D341Med (cell line): Measurements from ENCODE around the gene ANKZF1.
"Not testable (repeated sequence)": the region's sequence is repeated elsewhere in the genome, so short reads cannot be mapped to it uniquely, and the experiment has no call there.

Experiments used
- DNase-seq: peaks from one replicate; pipeline ENCODE4 v3.0.0; 2012; ENCODE audit warnings: low spot score

The ANKZF1 gene

DNA sequence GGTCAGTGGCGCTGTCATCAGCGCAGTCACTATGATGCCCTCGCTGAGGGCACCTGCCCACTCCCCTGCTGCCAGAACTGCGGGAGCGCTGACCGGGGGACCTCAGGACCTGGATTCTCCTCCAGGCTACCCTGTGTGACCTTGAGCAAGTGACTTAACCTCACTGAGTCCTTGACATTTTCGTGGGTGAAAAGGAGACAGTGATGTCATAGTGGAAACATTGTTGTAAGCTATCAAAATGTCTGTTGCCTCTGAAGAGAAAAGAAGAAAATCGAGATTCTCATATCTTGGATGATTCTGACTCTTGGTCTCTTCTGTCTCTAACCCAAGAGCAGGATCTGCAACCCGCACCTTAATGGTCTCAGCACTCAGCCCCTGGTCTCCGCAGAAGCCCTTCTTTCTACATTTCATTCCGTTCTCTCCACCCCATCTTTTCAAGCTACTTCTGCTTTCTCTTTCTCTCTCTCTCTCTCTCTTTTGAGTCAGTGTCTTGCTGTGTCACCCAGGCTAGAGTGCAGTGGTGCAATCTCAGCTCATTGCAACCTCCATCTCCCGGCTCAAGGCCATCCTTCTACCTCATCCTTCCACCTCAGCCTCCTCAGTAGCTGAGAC, 25.1 kb downstream of the ANKZF1 start:
- DNase-seq: no peak

DNA sequence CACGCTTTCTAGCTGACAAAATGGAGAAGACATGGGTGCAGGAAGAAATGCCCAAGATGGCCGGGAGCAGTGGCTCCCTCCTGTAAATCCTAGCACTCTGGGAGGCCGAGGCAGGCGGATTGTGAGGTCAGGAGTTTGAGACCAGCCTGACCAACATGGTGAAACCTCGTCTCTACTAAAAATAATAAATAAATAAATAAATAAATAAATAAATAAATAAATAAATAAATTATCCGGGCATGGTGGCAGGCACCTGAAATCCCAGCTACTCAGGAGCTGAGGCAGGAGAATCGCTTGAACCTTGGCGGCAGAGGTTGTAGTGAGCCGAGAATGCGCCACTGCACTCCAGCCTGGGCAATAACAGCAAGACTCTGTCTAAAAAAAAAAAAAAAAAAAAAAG, 29.3 kb downstream of the ANKZF1 start:
- not testable (repeated sequence) for DNase-seq

DNA sequence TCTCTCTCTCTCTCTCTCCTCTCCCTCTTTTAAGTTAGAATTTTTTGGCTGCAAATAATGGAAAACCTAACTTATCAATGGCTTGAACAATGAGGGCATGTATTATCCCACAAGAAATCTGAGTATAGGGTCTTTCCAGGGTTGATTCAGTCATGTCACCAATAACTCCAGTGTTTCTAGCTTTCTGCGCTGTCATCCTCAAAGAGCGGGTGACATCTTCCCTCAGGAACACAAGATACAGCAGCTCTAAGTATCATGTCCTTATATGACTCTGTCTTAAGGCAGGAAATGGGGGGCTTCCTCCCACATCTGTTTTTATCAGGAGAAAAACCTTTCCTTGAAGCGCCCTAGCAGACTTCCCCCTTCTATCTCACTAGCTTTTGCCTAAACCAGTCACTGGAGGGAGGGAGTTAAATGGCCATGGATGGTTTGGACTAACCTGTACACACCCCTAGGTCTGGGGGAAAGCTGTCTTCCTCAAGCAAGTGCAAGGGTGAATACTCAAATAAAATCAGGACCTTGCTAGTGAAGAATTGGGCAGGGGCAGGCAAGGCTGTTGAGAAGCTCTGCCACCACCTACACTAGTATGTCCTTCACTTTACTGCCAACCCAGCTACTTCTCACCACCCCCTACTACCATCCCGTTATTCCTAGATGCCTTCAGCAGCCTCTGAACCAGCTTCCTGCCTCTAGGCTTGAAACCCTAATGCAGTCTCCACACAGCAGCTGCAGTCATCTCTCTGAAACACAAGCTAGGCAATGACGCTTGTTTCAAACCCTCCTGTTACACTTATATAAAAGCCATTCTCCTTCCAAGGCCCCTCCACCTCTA, 31.6 kb downstream of the ANKZF1 start:
- DNase-seq: no peak

DNA sequence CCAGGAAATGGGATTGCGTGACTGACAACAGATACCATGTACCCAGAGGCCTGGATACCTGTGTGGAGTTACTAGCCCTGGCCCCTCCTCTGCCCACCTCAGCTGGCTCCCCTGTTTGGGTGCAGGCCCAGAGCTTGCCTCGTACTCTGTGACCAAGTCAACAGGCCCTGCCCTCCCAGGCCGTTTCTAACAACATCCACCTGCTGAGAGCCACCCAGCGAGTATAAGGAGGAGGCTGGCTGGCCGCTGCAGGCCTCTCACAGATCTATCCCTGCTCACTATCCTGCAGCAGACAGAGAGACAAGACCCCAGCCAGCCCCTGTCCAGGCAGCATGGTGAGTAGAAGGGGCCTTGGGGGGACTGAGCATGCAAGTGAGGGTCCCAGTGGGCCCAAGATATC, 36.6 kb downstream of the ANKZF1 start:
- no peak for DNase-seq

DNA sequence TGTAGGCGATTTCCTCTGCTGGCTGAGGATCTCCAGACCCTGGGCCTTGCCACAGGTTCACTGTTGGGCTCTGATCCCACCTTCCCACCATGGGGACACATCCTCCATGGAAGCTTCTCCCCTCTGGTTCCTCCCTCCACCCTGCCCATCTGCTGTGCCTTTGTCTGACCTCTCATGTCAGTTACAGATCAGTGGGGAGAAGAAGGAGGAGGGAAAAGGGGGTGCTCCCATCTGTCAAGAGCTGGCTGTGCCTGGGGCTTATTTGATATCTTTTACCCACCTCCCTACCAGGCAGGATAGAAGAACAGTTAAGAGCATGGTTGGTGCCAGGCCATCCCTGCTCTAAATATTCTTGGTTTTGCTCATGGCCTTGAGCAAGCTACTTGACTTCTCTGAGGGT, 37.3 kb downstream of the ANKZF1 start:
- DNase-seq: no peak

DNA sequence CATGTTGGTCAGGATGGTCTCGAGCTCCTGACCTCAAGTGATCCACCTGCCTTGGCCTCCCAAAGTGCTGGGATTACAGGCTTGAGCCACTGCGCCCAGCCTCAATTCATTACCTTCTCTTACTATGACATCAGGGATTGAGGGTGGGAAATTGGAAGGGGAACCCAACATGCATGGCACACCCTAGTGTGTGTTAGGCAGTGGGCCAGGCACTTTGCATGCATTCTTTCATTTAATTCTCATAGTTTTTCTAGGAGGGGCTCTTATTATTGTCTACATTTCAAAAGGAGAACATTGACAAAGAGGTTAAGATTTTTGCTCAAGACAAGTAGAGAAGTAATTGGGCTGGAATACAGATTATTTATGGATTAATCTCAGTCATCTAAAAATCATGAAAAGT, 38.7 kb downstream of the ANKZF1 start:
- DNase-seq: no peak

DNA sequence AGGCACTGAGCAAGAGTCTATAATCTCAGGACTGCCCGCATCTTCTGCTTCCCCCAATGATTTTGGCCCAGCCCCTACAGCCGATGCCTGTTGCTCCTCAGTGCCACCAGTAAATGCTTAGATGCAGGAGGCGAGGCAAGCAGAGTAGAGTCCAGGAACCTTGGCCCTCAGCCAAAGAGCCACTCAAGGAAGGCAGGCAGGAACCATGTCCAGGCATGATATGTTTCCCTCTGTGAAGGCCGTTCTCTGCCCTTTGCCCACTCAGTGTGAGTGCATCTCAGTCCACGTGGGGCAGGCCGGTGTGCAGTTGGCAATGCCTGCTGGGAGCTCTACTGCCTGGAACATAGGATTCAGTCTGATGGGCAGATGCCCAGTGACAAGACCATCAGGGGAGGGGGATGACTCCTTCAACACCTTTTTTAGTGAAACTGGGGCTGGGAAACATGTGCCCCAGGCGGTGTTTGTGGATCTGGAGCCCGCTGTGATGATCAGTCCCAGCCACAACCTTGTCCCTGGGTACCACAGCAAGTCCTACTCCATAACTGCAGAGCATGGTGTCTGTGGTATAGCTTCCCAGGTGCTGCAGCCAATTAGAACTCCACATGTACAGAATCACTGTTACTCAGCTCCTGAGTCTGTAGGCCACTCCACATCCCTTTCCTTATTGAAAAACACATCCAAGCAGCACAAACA, 39.9 kb downstream of the ANKZF1 start:
- no peak for DNase-seq

DNA sequence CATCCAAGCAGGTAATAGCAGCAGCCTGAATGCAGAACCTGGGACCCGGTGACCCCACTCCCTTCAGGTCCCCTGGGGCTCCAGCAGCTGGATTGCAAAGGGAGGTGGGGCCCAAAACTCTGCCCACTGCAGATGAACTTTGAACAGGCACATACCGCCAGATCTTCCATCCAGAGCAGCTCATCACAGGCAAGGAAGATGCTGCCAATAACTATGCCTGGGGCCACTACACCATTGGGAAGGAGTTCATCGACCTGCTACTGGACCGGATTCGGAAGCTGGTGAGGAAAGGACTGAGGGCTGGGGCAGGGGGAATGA, 40.4 kb downstream of the ANKZF1 start:
- no peak for DNase-seq

DNA sequence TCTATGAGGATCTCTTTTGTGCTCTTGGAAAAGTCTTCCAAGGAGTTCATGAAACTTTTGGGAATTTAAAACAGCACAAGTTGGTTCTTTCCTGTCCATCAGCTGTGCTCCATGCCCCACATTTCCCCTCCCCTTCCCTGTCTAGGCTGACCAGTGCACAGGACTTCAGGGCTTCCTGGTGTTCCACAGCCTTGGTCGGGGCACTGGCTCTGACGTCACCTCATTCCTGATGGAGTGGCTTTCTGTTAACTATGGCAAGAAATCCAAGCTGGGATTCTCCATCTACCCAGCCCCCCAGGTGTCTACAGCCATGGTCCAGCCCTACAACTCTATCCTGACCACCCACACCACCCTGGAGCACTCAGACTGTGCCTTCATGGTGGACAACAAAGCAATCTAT, 41.4 kb downstream of the ANKZF1 start:
- no peak for DNase-seq

DNA sequence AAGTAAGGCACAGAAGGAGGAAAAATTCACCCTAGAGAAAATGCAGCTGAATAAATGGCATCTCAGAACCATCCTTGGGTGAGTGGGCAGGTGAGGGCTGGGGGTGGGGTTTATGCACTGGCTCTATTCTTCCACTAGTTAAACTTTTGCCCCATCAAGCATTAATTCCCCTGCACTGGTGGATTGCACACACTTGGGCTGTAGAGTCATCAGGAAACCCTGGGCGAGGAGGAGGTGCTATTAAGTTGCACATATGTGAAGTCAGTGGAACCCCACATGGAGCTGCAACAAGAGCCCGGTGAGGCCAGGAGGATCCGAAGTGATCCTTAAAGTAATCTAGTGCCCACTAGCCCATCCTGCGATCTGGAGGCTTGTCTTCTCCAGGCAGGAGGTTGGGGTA, 42.8 kb downstream of the ANKZF1 start:
- DNase-seq: no peak

DNA sequence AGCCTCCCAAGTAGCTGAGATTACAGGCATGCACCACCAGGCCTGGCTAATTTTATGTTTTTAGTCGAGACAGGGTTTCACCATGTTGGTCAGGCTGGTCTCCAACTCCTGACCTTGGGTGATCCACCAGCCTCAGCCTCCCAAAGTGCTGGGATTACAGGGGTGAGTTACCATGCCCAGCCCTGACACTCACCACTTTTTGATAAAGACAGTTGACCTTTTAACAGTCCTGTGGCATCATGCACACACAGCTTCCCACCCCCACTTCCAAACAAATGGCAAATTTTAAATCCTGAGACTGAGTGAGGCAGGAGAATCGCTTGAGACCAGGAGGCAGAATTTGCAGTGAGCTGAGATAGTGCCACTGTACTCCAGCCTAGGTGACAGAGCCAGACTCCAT, 43.4 kb downstream of the ANKZF1 start:
- DNase-seq: no peak

DNA sequence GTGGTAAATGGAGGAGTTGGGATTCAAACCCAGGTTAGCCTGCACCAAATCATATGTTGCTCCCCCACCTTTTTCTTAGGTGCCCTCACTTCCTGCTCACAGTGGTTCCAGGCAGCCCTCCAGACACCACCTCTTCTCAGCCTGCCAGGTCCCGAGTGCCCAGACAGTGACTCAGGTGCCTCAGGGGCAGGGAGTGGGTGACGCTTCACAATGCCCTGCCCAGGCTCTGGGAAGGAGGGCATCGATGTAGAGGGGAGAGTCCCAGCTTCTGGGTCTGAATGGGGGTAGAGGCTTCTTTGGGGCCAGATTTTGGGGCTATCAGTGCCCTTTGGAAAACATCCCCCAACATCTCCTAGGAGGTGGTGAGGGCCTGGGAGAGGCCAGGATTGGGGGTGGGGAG, 44.3 kb downstream of the ANKZF1 start:
- no peak for DNase-seq

DNA sequence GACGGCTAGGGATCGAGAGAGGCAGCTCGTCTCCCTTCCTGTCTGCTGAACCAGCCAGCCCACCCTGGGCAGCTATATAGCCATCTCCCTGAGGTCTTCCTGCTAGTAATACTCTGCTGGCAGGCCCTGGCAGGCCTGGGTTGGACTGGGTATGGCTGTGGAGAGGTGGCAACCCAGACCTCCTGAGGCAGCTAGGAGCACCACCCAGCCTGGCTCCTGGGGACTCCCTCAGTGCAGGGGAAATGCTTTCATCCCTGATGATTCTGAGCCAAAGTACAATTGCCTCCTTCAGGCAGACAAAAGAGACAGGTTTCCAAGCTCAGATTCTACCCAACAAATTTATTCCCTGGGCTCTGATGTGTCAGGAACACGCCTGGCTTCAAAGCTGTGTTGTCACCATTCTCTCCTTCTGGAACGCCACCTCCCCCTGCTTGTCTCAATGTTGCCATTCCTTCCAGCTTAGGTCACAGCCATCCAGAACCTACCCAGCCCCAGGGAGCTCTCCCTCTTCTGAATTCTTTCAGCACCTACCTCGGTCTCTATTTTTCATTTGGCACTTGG, 44.8 kb downstream of the ANKZF1 start:
- DNase-seq: no peak

DNA sequence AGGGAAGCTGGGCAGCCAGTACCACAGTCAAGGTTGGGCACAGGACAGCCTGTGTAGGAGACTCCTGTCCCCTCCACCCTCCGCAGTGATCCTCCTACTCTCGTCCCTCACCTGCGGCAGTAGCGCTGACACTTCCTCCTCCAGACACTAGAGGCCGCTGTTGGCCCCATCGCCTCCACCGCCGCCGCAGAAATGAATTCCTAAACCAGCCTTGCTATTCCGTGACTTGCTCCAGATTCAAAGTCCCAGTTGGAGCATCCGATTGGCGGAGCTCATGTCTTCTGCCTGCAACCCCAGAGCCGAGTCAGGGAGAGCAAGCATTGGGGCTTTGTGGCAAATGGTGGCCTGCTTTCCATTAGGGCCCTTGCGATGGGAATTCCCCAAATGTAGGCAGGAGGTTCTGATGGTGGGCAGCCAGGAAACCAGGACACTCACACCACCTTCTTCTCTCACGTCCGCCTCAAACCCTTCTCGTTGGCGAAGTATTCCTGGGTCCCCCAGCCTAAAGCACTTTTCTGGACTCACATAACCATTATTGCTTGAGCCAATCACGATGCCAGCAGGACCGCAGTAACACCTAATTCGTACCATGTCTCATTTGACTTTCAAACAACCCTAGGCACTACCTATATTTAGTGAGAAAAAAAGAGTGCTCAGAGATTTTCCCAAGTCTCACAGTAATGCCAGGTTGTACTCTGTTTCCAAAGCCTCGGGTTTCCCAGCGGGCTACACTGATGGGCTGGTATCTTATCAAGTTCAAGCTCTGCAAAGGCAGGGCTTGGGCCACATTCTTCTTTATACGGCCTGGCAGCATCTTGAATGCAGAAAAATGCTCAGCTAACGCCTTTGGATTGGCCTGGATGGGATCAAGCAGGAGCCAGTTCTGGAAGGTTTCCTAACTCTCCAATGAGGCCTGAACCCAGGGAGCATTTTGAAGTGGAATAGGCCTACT, 48.4 kb downstream of the ANKZF1 start:
- peak; percentile 83 for DNase-seq

DNA sequence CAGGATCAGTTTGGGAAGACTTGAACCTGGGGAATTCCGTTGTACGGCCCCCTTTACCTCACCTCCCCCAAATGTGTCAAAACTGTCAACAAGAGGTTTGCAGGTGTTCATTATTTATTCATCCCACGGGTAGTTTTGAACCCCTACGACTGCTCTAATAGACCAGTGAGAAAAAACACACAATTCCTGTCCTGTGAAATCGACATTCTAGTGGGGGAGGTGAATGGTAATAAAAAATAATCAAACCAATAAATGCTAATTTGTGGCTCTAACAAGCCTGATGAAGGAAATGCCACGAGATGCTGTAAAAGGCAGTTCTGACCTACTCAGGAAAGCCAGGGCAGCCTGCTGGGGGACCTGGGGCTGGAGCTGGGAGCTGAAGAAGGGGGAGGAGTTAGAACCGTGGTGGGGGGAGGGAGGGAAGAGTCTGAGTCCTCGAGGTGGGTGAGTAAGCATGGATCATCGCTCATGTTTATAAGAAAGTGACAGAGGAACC, 49.1 kb downstream of the ANKZF1 start:
- no peak for DNase-seq

DNA sequence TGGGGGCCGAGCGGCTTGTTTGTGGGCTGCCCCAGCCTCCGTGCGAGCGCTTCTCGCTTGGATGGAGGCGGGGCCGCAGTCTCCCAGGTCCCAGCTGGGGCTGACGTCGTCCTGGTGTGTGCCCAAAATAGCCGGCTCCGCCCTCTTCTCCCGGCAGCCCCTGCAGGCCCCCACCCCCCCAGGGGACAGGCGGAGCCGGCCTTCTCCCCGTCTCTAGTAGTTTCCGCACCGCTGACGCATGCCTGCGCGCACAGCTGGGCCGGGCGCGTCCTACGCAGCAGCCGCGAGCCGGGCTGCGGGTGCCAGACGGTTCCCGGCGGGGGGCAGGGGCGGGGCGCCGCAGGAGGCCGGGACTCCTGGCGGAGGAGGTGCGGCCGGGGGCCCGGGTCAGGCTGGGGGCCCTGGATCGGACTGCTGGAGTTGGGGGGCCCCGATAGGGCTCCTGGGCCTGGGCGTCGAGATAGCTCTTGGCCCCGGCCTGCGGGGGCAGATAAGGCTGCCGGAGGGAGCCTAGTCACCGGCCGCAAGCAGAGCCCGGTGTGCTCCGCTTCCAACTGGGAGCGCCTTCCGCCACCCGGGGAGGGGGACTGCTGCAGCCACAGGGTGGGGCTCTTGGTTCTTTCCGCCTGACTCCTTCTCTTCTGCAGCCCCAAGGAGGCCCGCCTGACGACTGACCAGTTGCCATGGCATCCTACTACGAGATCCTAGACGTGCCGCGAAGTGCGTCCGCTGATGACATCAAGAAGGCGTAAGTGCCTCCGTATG, 49.7 kb downstream of the ANKZF1 start, which contains the start of gene DNAJB2:
DNAJB2 (plus strand) TSS at position 216 of the 765 bp plus-strand sequence; CDS start at position 684, 468 bp downstream.
- peak; percentile 98 for DNase-seq

DNA sequence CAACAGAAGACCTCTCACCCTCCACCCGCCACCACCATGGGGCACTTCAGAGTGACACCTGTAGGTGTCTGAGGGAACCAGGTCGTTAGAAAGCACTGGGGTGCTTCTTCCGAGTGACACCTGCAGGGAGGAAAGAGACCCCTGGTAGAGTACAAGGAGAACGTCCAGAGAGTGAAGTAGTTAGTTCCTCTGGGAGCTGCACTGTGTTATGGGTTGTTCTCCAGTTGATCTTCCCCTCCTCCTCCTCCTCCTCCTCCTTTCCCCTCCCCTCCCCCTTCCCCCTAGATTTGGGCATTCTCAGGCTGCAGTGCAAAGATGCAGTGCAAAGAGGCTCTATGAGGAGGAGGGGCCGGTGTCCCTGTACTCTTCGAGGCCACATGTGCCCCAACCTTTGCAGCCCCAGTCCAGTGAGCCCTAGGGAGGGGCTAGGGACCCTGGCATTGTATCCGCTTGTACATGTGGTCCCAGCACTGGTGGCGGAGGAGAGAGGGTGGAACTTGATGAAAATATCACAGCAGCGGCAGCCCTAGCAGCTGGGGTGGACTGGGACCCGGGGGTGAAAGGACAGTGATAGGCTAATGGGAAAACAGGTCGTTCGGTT, 50.4 kb downstream of the ANKZF1 start:
- DNase-seq: peak; percentile 37

DNA sequence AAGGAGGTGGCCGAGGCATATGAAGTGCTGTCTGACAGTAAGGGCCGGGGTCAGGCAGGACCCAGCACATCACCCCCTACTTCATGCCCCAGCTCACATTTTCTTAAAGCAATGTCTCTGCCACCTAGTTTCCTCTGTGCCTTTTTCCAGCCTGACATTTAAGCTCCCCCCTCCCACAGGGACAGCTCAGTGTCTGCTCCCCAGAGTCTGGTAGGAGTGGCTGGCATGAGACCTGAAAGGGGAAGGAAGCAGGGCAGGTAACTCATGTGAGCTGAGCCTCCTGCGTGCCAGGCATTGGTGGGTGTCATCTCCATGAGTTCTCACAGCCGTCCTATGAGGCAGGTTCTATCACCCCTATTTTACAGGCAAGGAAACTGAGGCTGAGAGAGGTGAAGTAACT, 51.0 kb downstream of the ANKZF1 start:
- peak; percentile 7 for DNase-seq

DNA sequence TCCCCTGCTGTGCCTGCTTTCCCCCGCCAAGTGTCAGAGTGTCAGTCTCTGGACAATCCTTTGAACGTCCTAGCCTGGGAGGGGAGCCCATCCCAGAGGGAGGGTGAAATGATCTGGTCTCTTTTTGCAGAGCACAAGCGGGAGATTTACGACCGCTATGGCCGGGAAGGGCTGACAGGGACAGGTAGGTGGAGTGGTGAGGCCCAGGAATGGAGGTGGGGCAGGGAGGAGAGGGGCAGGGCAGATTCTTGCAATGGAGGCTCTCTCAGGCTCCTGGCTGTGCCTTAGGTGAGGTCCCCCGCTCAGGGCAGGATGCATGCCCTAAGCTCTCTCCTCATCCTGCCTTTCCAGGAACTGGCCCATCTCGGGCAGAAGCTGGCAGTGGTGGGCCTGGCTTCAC, 52.0 kb downstream of the ANKZF1 start:
- no peak for DNase-seq

DNA sequence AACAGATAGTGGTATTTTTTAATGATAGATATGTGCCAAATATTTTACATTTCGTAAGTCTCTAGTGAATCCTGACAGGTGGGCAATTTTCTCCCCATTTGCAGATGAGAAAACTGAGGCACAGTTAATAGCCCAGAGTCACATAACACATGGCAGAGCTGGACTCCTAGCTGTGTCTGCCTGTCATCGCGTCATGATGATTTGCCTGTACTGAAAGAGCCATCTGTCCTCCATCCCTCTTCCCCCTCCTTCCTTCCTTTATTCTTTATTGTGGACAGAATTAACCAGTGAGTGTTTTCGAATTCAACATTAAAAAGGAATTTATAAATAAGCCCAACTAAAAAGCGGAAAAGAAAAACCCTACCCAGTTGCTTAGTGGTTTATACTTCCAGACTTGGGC, 52.8 kb downstream of the ANKZF1 start:
- no peak for DNase-seq
